H1 (cell line): ENCODE measurements around the gene FBXL16. TPM values are rescaled to one million over a fixed set of nuclear protein-coding genes. Genes with fewer than 3 reads are reported as not detected.

ENCODE experiments used
- BCL11A ChIP-seq, 2 experiments: IDR thresholded peaks; one replicate each; pipeline ENCODE4 v1.6.1; 2011; ENCODE audit warnings: low read depth in 2 of 2, low read length in 2 of 2, mild to moderate bottlenecking in 2 of 2
- BRCA1 ChIP-seq: IDR thresholded peaks from 2 replicates; pipeline ENCODE4 v1.6.1; 2012; ENCODE audit warnings: low read depth, low read length, improper control_type of control experiment
- CBX8 ChIP-seq: fragments of 300-800, 300-1000 bp; sonication (generic); IDR thresholded peaks from 2 replicates; pipeline ENCODE4 v1.7.1; 2016; ENCODE audit warnings: low read depth, low read length, borderline replicate concordance
- EP300 ChIP-seq, 2 experiments: IDR thresholded peaks; 1 replicate in 1 of 2; 2 replicates in 1 of 2; pipeline ENCODE4 v1.6.1; 2011 to 2012; ENCODE audit warnings: low read depth in 2 of 2, low read length in 2 of 2, mild to moderate bottlenecking in 2 of 2, borderline replicate concordance in 1 of 2, inconsistent platforms in 1 of 2, moderate library complexity in 1 of 2
- GABPA ChIP-seq: IDR thresholded peaks from 2 replicates; pipeline ENCODE4 v1.6.1; 2011; ENCODE audit warnings: mild to moderate bottlenecking, low read length, moderate library complexity, borderline replicate concordance; ENCODE audit not compliant: insufficient read depth
- JUN ChIP-seq: IDR thresholded peaks from 2 replicates; pipeline ENCODE4 v1.6.1; 2011; ENCODE audit warnings: low read depth, mild to moderate bottlenecking, improper control_type of control experiment, low read length
- KDM4A ChIP-seq: IDR thresholded peaks from one replicate; pipeline ENCODE4 v1.7.1; 2012; ENCODE audit warnings: low read depth, mild to moderate bottlenecking, moderate library complexity, low read length, inconsistent platforms; ENCODE audit not compliant: severe bottlenecking
- MAFK ChIP-seq: IDR thresholded peaks from 2 replicates; pipeline ENCODE4 v1.6.1; 2012; ENCODE audit warnings: low read depth, mild to moderate bottlenecking, improper control_type of control experiment, low read length
- POLR2A ChIP-seq, 2 experiments: IDR thresholded peaks; 1 replicate in 1 of 2; 2 replicates in 1 of 2; pipeline ENCODE4 v1.6.1; 2011; ENCODE audit warnings: low read depth in 2 of 2, low read length in 2 of 2, mild to moderate bottlenecking in 2 of 2; ENCODE audit errors: control extremely low read depth in 1 of 2
- RFX5 ChIP-seq: IDR thresholded peaks from 2 replicates; pipeline ENCODE4 v1.6.1; 2011; ENCODE audit warnings: low read depth, low read length, improper control_type of control experiment, borderline replicate concordance
- RNF2 ChIP-seq: fragments of 200-900, 300-1000 bp; sonication (generic); IDR thresholded peaks from 2 replicates; pipeline ENCODE4 v1.7.1; 2016; ENCODE audit warnings: borderline replicate concordance, low read depth, mild to moderate bottlenecking, antibody characterized with exemption, low read length; ENCODE audit not compliant: poor library complexity, severe bottlenecking; ENCODE audit errors: missing control alignments
- RXRA ChIP-seq: IDR thresholded peaks from 2 replicates; pipeline ENCODE4 v1.6.1; 2011; ENCODE audit warnings: low read depth, mild to moderate bottlenecking, low read length, moderate library complexity; ENCODE audit not compliant: insufficient read depth
- SP1 ChIP-seq: IDR thresholded peaks from 2 replicates; pipeline ENCODE4 v1.6.1; 2011; ENCODE audit warnings: low read depth, low read length
- SP4 ChIP-seq: IDR thresholded peaks from 2 replicates; pipeline ENCODE4 v1.6.1; 2012; ENCODE audit warnings: low read length, inconsistent platforms
- TAF7 ChIP-seq: optimal IDR thresholded peaks from 2 replicates; pipeline ENCODE3; 2011; ENCODE audit warnings: low read depth, mild to moderate bottlenecking, inconsistent platforms, low read length, moderate library complexity, borderline replicate concordance
- polyA plus RNA-seq, 7 experiments: library from polyadenylated mRNA; depleted of rRNA in 3 of 7; stranded (reverse) in 5 of 7; unstranded in 2 of 7; fragments of >200 nt in 5 of 7; fragments of 200-250 nt in 2 of 7; gene quantifications; 1 replicate in 5 of 7; 2 replicates in 1 of 7; 4 replicates in 1 of 7; pipeline versions ENCODE4 v1.2.1 to v1.2.3, GENCODE V29; 2011 to 2013; ENCODE audit warnings: missing spikeins in 2 of 7, mixed read lengths in 2 of 7
- total RNA-seq: library from RNA; stranded (reverse); fragmentation: NEBNext Ultra II Directional; extraction: Animal tissue kit (Norgen Biotek cat#: 25700); gene quantifications from 2 replicates; pipeline ENCODE4 v1.2.1, GENCODE V29; 2021
- TF ChIP-seq, protein P1 (sequence below): IDR thresholded peaks from 2 replicates; pipeline ENCODE4 v1.6.1; 2011; ENCODE audit warnings: low read length, improper control_type of control experiment
- TF ChIP-seq, protein P2 (sequence below), 3 experiments: IDR thresholded peaks; 1 replicate in 2 of 3; 2 replicates in 1 of 3; pipeline versions ENCODE4 v1.5.1 to v1.6.1; 2011; ENCODE audit warnings: low read length in 3 of 3, mild to moderate bottlenecking in 3 of 3, inconsistent platforms in 2 of 3, low read depth in 1 of 3, moderate library complexity in 1 of 3; ENCODE audit not compliant: insufficient read depth in 1 of 3; ENCODE audit errors: control extremely low read depth in 1 of 3

Gene FBXL16
- total and polyA plus RNA-seq, 2 of the 8 experiments (the other 6 are each of a cell fraction or from before 2014, with no cell fraction given): 12.5 to 12.8 TPM

DNA sequence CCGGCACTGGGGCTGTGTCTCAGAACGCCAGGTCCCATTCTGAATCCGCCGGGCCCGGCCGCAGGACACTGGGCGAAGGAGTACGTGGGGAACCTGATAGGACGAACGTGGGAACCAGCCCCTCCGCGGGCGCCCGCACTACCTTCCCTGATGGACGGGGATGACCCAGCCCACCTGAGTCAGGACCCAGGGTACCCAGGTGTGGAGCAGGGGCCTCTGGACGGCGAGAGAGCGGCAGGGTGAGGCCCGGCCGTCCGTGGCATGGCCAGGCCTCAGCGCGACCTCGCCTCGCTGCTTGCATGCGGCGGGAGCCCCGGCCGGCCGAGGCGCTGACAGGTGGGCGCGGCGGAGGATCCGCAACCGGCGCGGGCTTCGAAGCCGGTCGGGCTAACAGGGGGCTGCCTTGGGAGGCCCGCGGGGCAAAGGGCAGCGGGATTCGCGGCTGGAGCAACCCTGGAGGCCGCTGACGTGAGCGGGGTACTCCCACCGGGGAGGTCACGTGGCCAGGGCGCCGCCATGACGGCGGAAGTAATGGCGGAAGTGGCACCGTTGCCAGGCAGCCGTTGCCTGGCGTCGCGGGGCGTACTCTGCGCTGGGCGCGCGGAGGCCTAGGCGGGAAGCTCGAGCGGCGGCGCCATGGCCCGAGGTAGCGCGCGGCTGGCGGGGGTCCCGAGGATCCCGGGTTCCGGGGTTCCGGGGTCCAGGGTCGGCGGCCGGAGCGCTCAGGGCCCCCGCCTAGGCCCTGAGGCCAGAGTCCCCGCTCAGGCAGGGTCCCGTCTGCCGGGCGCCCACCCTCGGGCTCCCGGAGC, 56.6 kb downstream of the FBXL16 start, which contains the start of gene WDR90 (continued):
- TF ChIP-seq RXRA (no peak), CBX8 (no peak), SP1 (no peak), JUN (no peak), RFX5 (no peak), BCL11A (IDR thresholded peaks at IDR 0.05; ENCODE audit: low read depth in 2 of 2, low read length in 2 of 2) (no peak), BRCA1 (no peak), RNF2 (no peak), POLR2A (IDR thresholded peaks at IDR 0.05; ENCODE audit: control extremely low read depth in 1 of 2, low read depth in 2 of 2, low read length in 2 of 2) (peak in 1 of 2 experiments; percentile 49; a peak in 1 of 3 replicates), SP4 (peak; percentile 75; the same call in 1 of the 2 replicates), GABPA (peak; percentile 89), MAFK (no peak), TAF7 (no peak), EP300 (IDR thresholded peaks at IDR 0.05; ENCODE audit: borderline replicate concordance in 1 of 2, low read depth in 2 of 2, low read length in 2 of 2) (no peak), KDM4A (peak; percentile 58)
- TF ChIP-seq, protein P1, sequence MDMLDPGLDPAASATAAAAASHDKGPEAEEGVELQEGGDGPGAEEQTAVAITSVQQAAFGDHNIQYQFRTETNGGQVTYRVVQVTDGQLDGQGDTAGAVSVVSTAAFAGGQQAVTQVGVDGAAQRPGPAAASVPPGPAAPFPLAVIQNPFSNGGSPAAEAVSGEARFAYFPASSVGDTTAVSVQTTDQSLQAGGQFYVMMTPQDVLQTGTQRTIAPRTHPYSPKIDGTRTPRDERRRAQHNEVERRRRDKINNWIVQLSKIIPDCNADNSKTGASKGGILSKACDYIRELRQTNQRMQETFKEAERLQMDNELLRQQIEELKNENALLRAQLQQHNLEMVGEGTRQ: peak; percentile 96
- TF ChIP-seq, protein P2, sequence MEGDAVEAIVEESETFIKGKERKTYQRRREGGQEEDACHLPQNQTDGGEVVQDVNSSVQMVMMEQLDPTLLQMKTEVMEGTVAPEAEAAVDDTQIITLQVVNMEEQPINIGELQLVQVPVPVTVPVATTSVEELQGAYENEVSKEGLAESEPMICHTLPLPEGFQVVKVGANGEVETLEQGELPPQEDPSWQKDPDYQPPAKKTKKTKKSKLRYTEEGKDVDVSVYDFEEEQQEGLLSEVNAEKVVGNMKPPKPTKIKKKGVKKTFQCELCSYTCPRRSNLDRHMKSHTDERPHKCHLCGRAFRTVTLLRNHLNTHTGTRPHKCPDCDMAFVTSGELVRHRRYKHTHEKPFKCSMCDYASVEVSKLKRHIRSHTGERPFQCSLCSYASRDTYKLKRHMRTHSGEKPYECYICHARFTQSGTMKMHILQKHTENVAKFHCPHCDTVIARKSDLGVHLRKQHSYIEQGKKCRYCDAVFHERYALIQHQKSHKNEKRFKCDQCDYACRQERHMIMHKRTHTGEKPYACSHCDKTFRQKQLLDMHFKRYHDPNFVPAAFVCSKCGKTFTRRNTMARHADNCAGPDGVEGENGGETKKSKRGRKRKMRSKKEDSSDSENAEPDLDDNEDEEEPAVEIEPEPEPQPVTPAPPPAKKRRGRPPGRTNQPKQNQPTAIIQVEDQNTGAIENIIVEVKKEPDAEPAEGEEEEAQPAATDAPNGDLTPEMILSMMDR (IDR thresholded peaks at IDR 0.05; ENCODE audit: control extremely low read depth in 1 of 3, insufficient read depth in 1 of 3, low read depth in 1 of 3, low read length in 3 of 3): no peak
